Sigmoid colon (tissue), 7 donors: ENCODE results near the gene NRIP3. TPM values are rescaled to one million over a fixed set of nuclear protein-coding genes. Genes with fewer than 3 reads are reported as not detected.

Experiments used
- DNase-seq: peaks from one replicate; pipeline ENCODE4 v3.0.0-alpha.2; 2019
- H3K27ac ChIP-seq, 4 donors: fragments of 200-600 bp; sonication (generic); one replicate each; pipeline ENCODE4 v1.5.1; 2016 to 2019; ENCODE audit warnings: mild to moderate bottlenecking in 1 of 4
- H3K27me3 ChIP-seq, 3 donors: fragments of 200-600 bp; sonication (generic); one replicate each; pipeline ENCODE4 v1.5.1; 2019; ENCODE audit warnings: mild to moderate bottlenecking in 1 of 3
- H3K36me3 ChIP-seq, 4 donors: fragments of 200-600 bp; sonication (generic); one replicate each; pipeline ENCODE4 v1.5.1; 2016 to 2019
- H3K4me1 ChIP-seq, 4 donors: fragments of 200-600 bp; sonication (generic); one replicate each; pipeline ENCODE4 v1.5.1; 2017 to 2019
- H3K4me3 ChIP-seq, 4 donors: fragments of 200-600 bp; sonication (generic); one replicate each; pipeline ENCODE4 v1.5.1; 2017 to 2019; ENCODE audit warnings: mild to moderate bottlenecking in 2 of 4, moderate library complexity in 1 of 4
- H3K9me3 ChIP-seq, 4 donors: fragments of 200-600 bp in 3 of 4; sonication (generic) in 3 of 4; one replicate each; pipeline versions ENCODE4 v1.5.1 to v1.6.1; 2013 to 2019
- EP300 ChIP-seq, 4 donors: sonication (generic); formaldehyde crosslinking; IDR thresholded peaks; one replicate each; pipeline ENCODE4 v1.6.1; 2017; ENCODE audit warnings: antibody characterized with exemption in 4 of 4
- POLR2A ChIP-seq, 2 donors: fragments of 450-650 bp; IDR thresholded peaks; one replicate each; pipeline ENCODE4 v1.6.1; 2016; ENCODE audit warnings: antibody characterized with exemption in 2 of 2, mild to moderate bottlenecking in 2 of 2, moderate library complexity in 2 of 2
- POLR2AphosphoS5 ChIP-seq, 4 donors: sonication (generic); formaldehyde crosslinking; IDR thresholded peaks; one replicate each; pipeline ENCODE4 v1.6.1; 2017; ENCODE audit warnings: antibody characterized with exemption in 4 of 4
- WGBS, 2 donors: extraction: QIAGEN DNeasy Blood & Tissue Kit; methylation state at CpG; one replicate each; pipeline ENCODE4 v1.1.7; 2013; 5-methylcytosine and 5-hydroxymethylcytosine counted together
- intact Hi-C: fragments of 100-400 bp; cut with DNase I; formaldehyde crosslinking; loops from one replicate; pipeline ENCODE4 v1.15.1; 2023
- polyA plus RNA-seq, 3 donors: library from polyadenylated mRNA; stranded (reverse); fragments of 200-250 nt; gene quantifications; one replicate each; pipeline ENCODE4 v1.2.3, GENCODE V29; 2013
- total RNA-seq, 4 donors: library from RNA; depleted of rRNA; stranded (reverse); fragments of >200 nt; gene quantifications; one replicate each; pipeline ENCODE4 v1.1.0, GENCODE V29; 2016
- TF ChIP-seq, protein P1 (sequence below), 4 experiments: fragments of 450-650 bp in 3 of 4; fragments of 200-600 bp in 1 of 4; IDR thresholded peaks; one replicate each; pipeline ENCODE4 v1.5.1; 2016 to 2019; ENCODE audit warnings: antibody characterized with exemption in 4 of 4, mild to moderate bottlenecking in 3 of 4, moderate library complexity in 2 of 4
- donor health status: healthy with polysubstance abuse.
- donor health status: Bipolar disorder and iron deficiency.
- donor health status: healthy.

The NRIP3 gene
- total and polyA plus RNA-seq, 7 donors: under 0.01 to 5.3 (median 2.9) TPM; not detected in 1

DNA sequence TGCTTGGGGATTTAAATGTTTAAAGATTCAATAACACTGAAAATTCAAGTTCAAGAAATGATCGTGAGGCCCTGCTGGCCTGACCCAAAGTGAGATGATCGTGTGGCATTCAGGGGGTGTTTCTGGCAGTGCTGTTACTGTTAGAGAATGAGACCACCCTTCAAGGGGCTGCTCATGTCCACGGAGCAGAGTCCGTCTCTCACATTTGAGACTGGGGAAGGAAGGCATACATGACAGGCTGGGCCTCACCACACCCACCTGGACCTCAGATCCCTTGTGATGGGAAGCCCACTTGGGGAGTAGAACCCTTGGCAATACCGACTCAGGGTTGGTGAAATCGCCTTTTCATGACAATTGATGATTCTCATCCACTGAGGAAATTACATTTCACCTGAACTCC, 16.1 kb upstream of the NRIP3 start:
- TF ChIP-seq EP300 (IDR thresholded peaks at IDR 0.05): no peak
- no peak for TF ChIP-seq POLR2AphosphoS5 (IDR thresholded peaks at IDR 0.05)
- TF ChIP-seq, protein P1, sequence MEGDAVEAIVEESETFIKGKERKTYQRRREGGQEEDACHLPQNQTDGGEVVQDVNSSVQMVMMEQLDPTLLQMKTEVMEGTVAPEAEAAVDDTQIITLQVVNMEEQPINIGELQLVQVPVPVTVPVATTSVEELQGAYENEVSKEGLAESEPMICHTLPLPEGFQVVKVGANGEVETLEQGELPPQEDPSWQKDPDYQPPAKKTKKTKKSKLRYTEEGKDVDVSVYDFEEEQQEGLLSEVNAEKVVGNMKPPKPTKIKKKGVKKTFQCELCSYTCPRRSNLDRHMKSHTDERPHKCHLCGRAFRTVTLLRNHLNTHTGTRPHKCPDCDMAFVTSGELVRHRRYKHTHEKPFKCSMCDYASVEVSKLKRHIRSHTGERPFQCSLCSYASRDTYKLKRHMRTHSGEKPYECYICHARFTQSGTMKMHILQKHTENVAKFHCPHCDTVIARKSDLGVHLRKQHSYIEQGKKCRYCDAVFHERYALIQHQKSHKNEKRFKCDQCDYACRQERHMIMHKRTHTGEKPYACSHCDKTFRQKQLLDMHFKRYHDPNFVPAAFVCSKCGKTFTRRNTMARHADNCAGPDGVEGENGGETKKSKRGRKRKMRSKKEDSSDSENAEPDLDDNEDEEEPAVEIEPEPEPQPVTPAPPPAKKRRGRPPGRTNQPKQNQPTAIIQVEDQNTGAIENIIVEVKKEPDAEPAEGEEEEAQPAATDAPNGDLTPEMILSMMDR (IDR thresholded peaks at IDR 0.05): no peak
- no peak for TF ChIP-seq POLR2A (IDR thresholded peaks at IDR 0.05)
- no peak overlapping the region for H3K27ac ChIP-seq
- DNase-seq: no peak
- H3K4me1 ChIP-seq: peaks cover 0 to 26% (median 12%) of the 10 kb centered on the region in 4 donors
- no peaks in the 10 kb centered on the region for H3K36me3 ChIP-seq
- intact Hi-C loops: loop anchor here (5.0 kb wide), 1 partner anchor 72 kb away; the partner anchor contains the start of gene SCUBE2
- no peak overlapping the region for H3K4me3 ChIP-seq
- H3K9me3 ChIP-seq: no peaks in the 10 kb centered on the region
- no peaks in the 10 kb centered on the region for H3K27me3 ChIP-seq
- WGBS, 2 donors: 93 to 96% methylated on average over 6 of the region's 6 CpGs

- no peaks in the 10 kb centered on the region for H3K36me3 ChIP-seq
- no peaks in the 10 kb centered on the region for H3K27me3 ChIP-seq
- no peaks in the 10 kb centered on the region for H3K9me3 ChIP-seq
- no peak overlapping the region for H3K4me3 ChIP-seq
- intact Hi-C loops: loop anchor here (5.0 kb wide), 1 partner anchor 75 kb away; the partner anchor contains the start of gene SCUBE2
- WGBS, 2 donors: 67 to 77% methylated on average over 5 of the region's 5 CpGs
- no peak overlapping the region for H3K27ac ChIP-seq
- peaks cover 0 to 26% (median 12%) of the 10 kb centered on the region in 4 donors for H3K4me1 ChIP-seq
- peak; percentile 88 for DNase-seq
- TF ChIP-seq, protein P1 (IDR thresholded peaks at IDR 0.05): no peak
- TF ChIP-seq POLR2A (IDR thresholded peaks at IDR 0.05) (no peak), POLR2AphosphoS5 (IDR thresholded peaks at IDR 0.05) (no peak), EP300 (IDR thresholded peaks at IDR 0.05) (no peak)
These were observed 14.0 kb upstream of the NRIP3 start for GRCh38 chr11:9017773-9018172.

DNA sequence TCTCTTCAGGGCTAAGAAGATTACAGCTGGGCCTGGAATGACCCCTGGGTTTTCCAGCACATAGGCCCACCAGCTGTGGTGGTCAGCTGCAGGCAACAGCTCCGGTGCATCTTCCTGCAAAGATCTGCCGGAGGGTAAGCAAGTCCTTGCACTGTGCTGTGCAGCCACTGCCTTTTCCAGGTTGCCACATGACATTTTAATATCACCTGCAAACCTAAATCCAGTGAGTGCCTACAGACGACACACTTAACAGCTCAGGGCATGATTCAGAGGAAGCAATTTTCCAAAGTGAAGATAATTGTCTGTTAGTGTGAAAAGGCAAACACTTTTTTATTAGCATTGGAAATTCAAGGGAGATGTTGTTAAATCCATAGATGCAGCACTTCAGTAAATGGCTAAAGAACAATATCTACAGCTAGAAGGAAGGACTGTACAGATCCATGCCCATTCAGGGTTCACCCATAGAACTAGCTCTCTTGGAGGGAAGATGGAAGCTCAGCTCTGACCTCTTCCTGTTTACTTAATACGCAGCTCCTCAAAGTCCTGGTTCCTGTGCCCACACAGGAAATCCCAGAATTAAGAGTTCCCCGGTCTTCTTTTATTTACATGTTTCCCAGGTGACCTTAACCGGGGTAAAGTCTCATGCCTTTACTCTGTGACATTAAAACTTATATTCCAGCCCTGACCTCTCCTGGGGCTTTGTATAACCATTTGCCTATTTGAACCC, 13.3 kb upstream of the NRIP3 start:
- no peak for DNase-seq
- no peaks in the 10 kb centered on the region for H3K9me3 ChIP-seq
- intact Hi-C loops: loop anchor here (5.0 kb wide), 1 partner anchor 75 kb away; the partner anchor contains the start of gene SCUBE2
- no peak for TF ChIP-seq POLR2A (IDR thresholded peaks at IDR 0.05)
- TF ChIP-seq, protein P1 (IDR thresholded peaks at IDR 0.05): no peak
- TF ChIP-seq EP300 (IDR thresholded peaks at IDR 0.05): no peak
- no peak for TF ChIP-seq POLR2AphosphoS5 (IDR thresholded peaks at IDR 0.05)
- WGBS, 2 donors: 66 to 73% methylated on average over 6 of the region's 6 CpGs
- no peaks in the 10 kb centered on the region for H3K36me3 ChIP-seq
- no peak overlapping the region for H3K27ac ChIP-seq
- H3K4me1 ChIP-seq: peaks cover 0 to 26% (median 12%) of the 10 kb centered on the region in 4 donors
- H3K27me3 ChIP-seq: no peaks in the 10 kb centered on the region
- no peak overlapping the region for H3K4me3 ChIP-seq

DNA sequence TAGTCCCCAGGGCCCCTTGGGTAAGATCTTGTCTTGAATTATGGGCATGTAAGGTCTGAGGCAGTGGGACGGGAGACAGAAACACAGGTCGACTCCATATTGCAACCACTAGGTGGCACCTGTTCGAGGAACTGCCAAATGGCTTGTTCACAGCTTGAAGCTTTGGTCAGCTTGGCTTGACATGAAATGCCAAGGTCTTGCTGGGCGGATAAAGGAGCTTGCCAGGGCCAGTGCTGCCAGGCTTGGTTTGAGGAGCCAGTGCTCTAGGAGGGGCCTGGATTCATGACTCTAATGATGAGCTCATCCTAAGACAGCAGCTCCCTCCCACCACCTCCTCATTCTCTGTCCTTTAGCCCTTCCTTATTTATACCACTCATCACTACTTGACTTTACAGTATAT, 11.9 kb upstream of the NRIP3 start:
- H3K9me3 ChIP-seq: no peaks in the 10 kb centered on the region
- peaks cover 0 to 17% (median 7%) of the 10 kb centered on the region in 4 donors for H3K4me1 ChIP-seq
- intact Hi-C loops: loop anchor here (1.0 to 5.0 kb wide), 2 partner anchors 77 to 122 kb away; partner anchors contain the start of gene SCUBE2
- peak; percentile 86 for DNase-seq
- TF ChIP-seq POLR2A (IDR thresholded peaks at IDR 0.05): no peak
- TF ChIP-seq, protein P1 (IDR thresholded peaks at IDR 0.05): peak; percentile 43 to 76 (median 72)
- H3K27me3 ChIP-seq: no peaks in the 10 kb centered on the region
- no peak overlapping the region for H3K27ac ChIP-seq
- H3K36me3 ChIP-seq: no peaks in the 10 kb centered on the region
- no peak overlapping the region for H3K4me3 ChIP-seq
- WGBS, 2 donors: 7 to 20% methylated on average over 4 of the region's 4 CpGs
